Breast epithelium (tissue), 3 donors: ENCODE data around the gene CDH13.

ENCODE experiments used
- CTCF ChIP-seq, 3 donors: fragments of 450-650 bp; IDR thresholded peaks; one replicate each; pipeline ENCODE4 v1.5.1; 2016 to 2017; ENCODE audit warnings: antibody characterized with exemption in 3 of 3, mild to moderate bottlenecking in 3 of 3, moderate library complexity in 3 of 3
- POLR2A ChIP-seq: fragments of 450-650 bp; IDR thresholded peaks from one replicate; pipeline ENCODE4 v1.6.1; 2016; ENCODE audit warnings: antibody characterized with exemption, mild to moderate bottlenecking, moderate library complexity
- POLR2AphosphoS5 ChIP-seq, 3 donors: sonication (generic); formaldehyde crosslinking; IDR thresholded peaks; one replicate each; pipeline ENCODE4 v1.6.1; 2017; ENCODE audit warnings: antibody characterized with exemption in 3 of 3

DNA sequence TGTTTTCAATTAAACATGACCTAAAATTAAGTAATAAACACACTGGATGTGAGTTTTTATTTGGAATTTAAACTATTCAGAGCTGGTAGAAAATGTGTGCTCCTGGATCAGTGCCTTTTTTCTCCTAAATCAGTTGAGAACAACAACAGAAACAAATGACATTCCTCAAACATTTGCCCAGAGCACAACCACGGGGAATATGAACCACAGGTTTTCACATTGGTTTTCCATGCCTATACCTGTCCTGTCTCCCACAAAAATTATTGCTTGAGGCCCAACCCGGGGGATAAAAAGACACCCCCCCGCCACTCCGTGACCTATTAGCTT is 1187.9 kb downstream of the CDH13 start:
- TF ChIP-seq POLR2A (no peak), CTCF (IDR thresholded peaks at IDR 0.05) (no peak), POLR2AphosphoS5 (IDR thresholded peaks at IDR 0.05) (no peak)
